SK-N-SH (cell line): ENCODE results near the gene ETV3L. TPM values are rescaled to one million over a fixed set of nuclear protein-coding genes. Genes with fewer than 3 reads are reported as not detected.

Source experiments
- CTCF ChIA-PET: fragments of 300-600, 350-600 bp; formaldehyde crosslinking; extraction: SDS; loops from one replicate; lab custom pipeline; 2021; lab: Yijun Ruan, JAX
- POLR2A ChIA-PET: fragments of 350-600 bp; sonication (Branson Sonifier 250); formaldehyde crosslinking; extraction: SDS; loops from one replicate; lab custom pipeline; 2020; ENCODE audit warnings: antibody characterized with exemption, inconsistent platforms; lab: Yijun Ruan, JAX
- DNase-seq: peaks from one replicate; pipeline ENCODE4 v3.0.0; 2012
- H2AFZ ChIP-seq: fragments of 200-600 bp; sonication (generic); 2 replicates; pipeline ENCODE4 v1.8.1; 2016; ENCODE audit warnings: antibody characterized with exemption, mild to moderate bottlenecking, low read depth
- H3F3A ChIP-seq: fragments of 200-600 bp; sonication (generic); replicated peaks from 2 replicates; pipeline ENCODE3; 2016; ENCODE audit warnings: antibody characterized with exemption, mild to moderate bottlenecking; ENCODE audit not compliant: insufficient read depth
- H3K27ac ChIP-seq, 2 experiments: fragments of 200-500 bp in 1 of 2; fragments of 200-600 bp in 1 of 2; sonication (Bioruptor generic) in 1 of 2; sonication (generic), shearing (Covaris generic) in 1 of 2; 2 replicates each; pipeline versions ENCODE4 v1.5.1 to v1.6.1; 2014 to 2016; ENCODE audit warnings: low read depth in 2 of 2, inconsistent platforms in 1 of 2, low read length in 1 of 2, mild to moderate bottlenecking in 1 of 2, mixed read lengths in 1 of 2
- H3K27me3 ChIP-seq: fragments of 200-600 bp; sonication (generic), shearing (Covaris generic); 2 replicates; pipeline ENCODE4 v1.6.1; 2016; ENCODE audit warnings: mixed run types; ENCODE audit not compliant: insufficient read depth
- H3K36me3 ChIP-seq, 2 experiments: fragments of 200-500 bp in 1 of 2; fragments of 200-600 bp in 1 of 2; sonication (Bioruptor generic) in 1 of 2; sonication (generic) in 1 of 2; replicated peaks in 1 of 2; 2 replicates each; pipeline versions ENCODE3 to v1.5.1; 2014 to 2016; ENCODE audit warnings: low read length in 1 of 2, mild to moderate bottlenecking in 1 of 2; ENCODE audit not compliant: insufficient read depth in 2 of 2, control insufficient read depth in 1 of 2
- H3K4me1 ChIP-seq, 2 experiments: fragments of 200-500 bp in 1 of 2; fragments of 200-600 bp in 1 of 2; sonication (Bioruptor generic) in 1 of 2; sonication (generic), shearing (Covaris generic) in 1 of 2; 2 replicates each; pipeline versions ENCODE4 v1.5.1 to v1.6.1; 2014 to 2016; ENCODE audit warnings: low read depth in 1 of 2, low read length in 1 of 2, mixed run types in 1 of 2; ENCODE audit not compliant: insufficient read depth in 2 of 2, control insufficient read depth in 1 of 2
- H3K4me2 ChIP-seq: fragments of 200-600 bp; sonication (generic), shearing (Covaris generic); 2 replicates; pipeline ENCODE4 v1.6.1; 2017; ENCODE audit warnings: mixed run types
- H3K4me3 ChIP-seq, 2 experiments: fragments of 200-500 bp in 1 of 2; fragments of 200-600 bp in 1 of 2; sonication (Bioruptor generic) in 1 of 2; sonication (generic), shearing (Covaris generic) in 1 of 2; 2 replicates each; pipeline versions ENCODE4 v1.5.1 to v1.8.1; 2014 to 2016; ENCODE audit warnings: low read depth in 2 of 2, inconsistent platforms in 1 of 2, low read length in 1 of 2, mild to moderate bottlenecking in 1 of 2, mixed read lengths in 1 of 2, moderate library complexity in 1 of 2
- H3K79me2 ChIP-seq: fragments of 200-600 bp; sonication (generic); 2 replicates; pipeline ENCODE4 v1.8.1; 2017; ENCODE audit warnings: mild to moderate bottlenecking; ENCODE audit not compliant: insufficient read depth
- H3K9ac ChIP-seq: fragments of 200-600 bp; sonication (generic); 2 replicates; pipeline ENCODE4 v1.6.1; 2017; ENCODE audit warnings: mixed run types
- H3K9me2 ChIP-seq: fragments of 200-600 bp; sonication (generic); 2 replicates; pipeline ENCODE4 v1.6.1; 2017; ENCODE audit warnings: mixed run types
- H3K9me3 ChIP-seq: fragments of 200-600 bp; sonication (generic); 2 replicates; pipeline ENCODE4 v1.6.1; 2017; ENCODE audit warnings: mixed run types, mild to moderate bottlenecking, moderate library complexity
- H4K20me1 ChIP-seq: fragments of 200-600 bp; sonication (generic); 2 replicates; pipeline ENCODE4 v1.6.1; 2017; ENCODE audit warnings: mild to moderate bottlenecking, mixed run types; ENCODE audit not compliant: insufficient read depth
- CHD2 ChIP-seq: fragments of 150-350 bp; IDR thresholded peaks from 2 replicates; pipeline ENCODE4 v1.6.1; 2018; ENCODE audit warnings: low read length; ENCODE audit not compliant: partially characterized antibody
- EZH2phosphoT487 ChIP-seq: fragments of 200-600 bp; sonication (generic); IDR thresholded peaks from 2 replicates; pipeline ENCODE4 v1.6.1; 2017; ENCODE audit warnings: low read depth, mixed run types, mild to moderate bottlenecking, antibody characterized with exemption, moderate library complexity, borderline replicate concordance
- IRF3 ChIP-seq: fragments of 150-350 bp; IDR thresholded peaks from 2 replicates; pipeline ENCODE4 v1.6.1; 2016; ENCODE audit warnings: mild to moderate bottlenecking, low read depth, low read length
- NFIC ChIP-seq: IDR thresholded peaks from 2 replicates; pipeline ENCODE4 v1.4.0; 2012; ENCODE audit warnings: borderline replicate concordance
- REST ChIP-seq: IDR thresholded peaks from 2 replicates; pipeline ENCODE4 v1.6.1; 2012; ENCODE audit warnings: mild to moderate bottlenecking, low read depth, low read length, moderate library complexity
- SMC3 ChIP-seq: IDR thresholded peaks from 2 replicates; pipeline ENCODE4 v1.6.1; 2012; ENCODE audit warnings: low read depth, low read length, improper control_type of control experiment
- TCF12 ChIP-seq: IDR thresholded peaks from 2 replicates; pipeline ENCODE4 v1.4.0; 2012
- TEAD4 ChIP-seq: IDR thresholded peaks from 2 replicates; pipeline ENCODE4 v1.4.0; 2012; ENCODE audit warnings: mild to moderate bottlenecking, borderline replicate concordance; ENCODE audit not compliant: insufficient read depth
- YY1 ChIP-seq: IDR thresholded peaks from 2 replicates; pipeline ENCODE4 v1.4.0; 2012; ENCODE audit warnings: low read depth, mild to moderate bottlenecking
- ZBTB33 ChIP-seq: IDR thresholded peaks from 2 replicates; pipeline ENCODE4 v1.4.0; 2012; ENCODE audit warnings: low read depth, borderline replicate concordance
- WGBS: methylation state at CpG from one replicate; pipeline ENCODE4 v1.1.6; 2017; ENCODE audit warnings: low lambda C conversion rate; 5-methylcytosine and 5-hydroxymethylcytosine counted together
- polyA plus RNA-seq, 3 experiments: library from polyadenylated mRNA; depleted of rRNA; stranded (reverse); fragments of >200 nt; gene quantifications; 2 replicates each; pipeline ENCODE4 v1.2.3, GENCODE V29; 2012
- TF ChIP-seq, protein P1 (sequence below): IDR thresholded peaks from 2 replicates; pipeline ENCODE4 v1.4.0; 2012; ENCODE audit warnings: low read depth

The ETV3L gene
- polyA plus RNA-seq, 1 of the 3 experiments (the other 2 are of a cell fraction), result not detected

DNA sequence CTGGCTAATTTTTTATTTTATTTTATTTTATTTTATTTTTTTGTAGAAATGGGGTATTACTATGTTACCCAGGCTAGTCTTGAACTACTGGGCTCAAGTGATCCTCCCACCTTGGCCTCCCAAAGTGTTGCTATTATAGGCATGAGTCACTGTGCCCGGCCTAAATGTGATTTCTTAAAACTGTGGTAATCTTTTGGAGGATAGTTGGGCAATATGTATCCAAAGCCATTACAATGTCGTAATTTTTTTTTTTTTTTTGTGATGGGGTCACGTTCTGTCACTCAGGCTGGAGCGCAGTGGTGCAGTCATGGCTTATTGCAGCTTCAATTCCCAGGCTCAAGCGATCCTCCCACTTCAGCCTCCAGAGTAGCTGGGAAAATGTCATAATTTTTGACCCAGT is 14.2 kb downstream of the ETV3L start:
- Histone ChIP-seq H3K4me2 (no peak overlapping the region), H3F3A (no peaks in the 10 kb centered on the region), H3K9ac (no peak overlapping the region), H4K20me1 (no peaks in the 10 kb centered on the region), H3K36me3 (no peaks in the 10 kb centered on the region), H2AFZ (no peak overlapping the region), H3K9me2 (no peaks in the 10 kb centered on the region), H3K4me1 (peaks cover 2 to 3% of the 10 kb centered on the region in 2 experiments; a peak in 2 of 4 replicates), H3K79me2 (no peaks in the 10 kb centered on the region), H3K4me3 (no peak overlapping the region), H3K27me3 (no peaks in the 10 kb centered on the region), H3K27ac (no peak overlapping the region), H3K9me3 (no peaks in the 10 kb centered on the region)
- ChIA-PET CTCF (interaction anchor here (1.0 to 13.6 kb wide), 4 partner anchors 8 to 79 kb away, joined by 3 to 586 read pairs (median 4); no protein-coding TSS in a partner anchor), POLR2A (no interaction called here)
- DNase-seq, result no peak
- 72% methylated on average over 5 of the region's 5 CpGs for WGBS
- TF ChIP-seq ZBTB33 (no peak), IRF3 (no peak), TCF12 (no peak), YY1 (no peak), TEAD4 (no peak), REST (no peak), SMC3 (no peak), EZH2phosphoT487 (no peak), CHD2 (no peak), NFIC (no peak)
- TF ChIP-seq, protein P1, sequence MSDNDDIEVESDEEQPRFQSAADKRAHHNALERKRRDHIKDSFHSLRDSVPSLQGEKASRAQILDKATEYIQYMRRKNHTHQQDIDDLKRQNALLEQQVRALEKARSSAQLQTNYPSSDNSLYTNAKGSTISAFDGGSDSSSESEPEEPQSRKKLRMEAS, result no peak
- TF ChIP-seq, all 33 proteins: peak for 0
